Stomach (tissue), 9 donors: ENCODE data around the gene DNASE1L3. TPM values are rescaled to one million over a fixed set of nuclear protein-coding genes. Genes with fewer than 3 reads are reported as not detected.

Experiments
- DNase-seq, 2 donors: peaks; one replicate each; pipeline versions ENCODE4 v3.0.0 to v3.0.0-alpha.2; 2013 to 2019
- H3K27ac ChIP-seq, 5 donors: fragments of 200-600 bp in 4 of 5; sonication (generic) in 4 of 5; one replicate each; pipeline ENCODE4 v1.5.1; 2013 to 2019; ENCODE audit warnings: mild to moderate bottlenecking in 1 of 5, moderate library complexity in 1 of 5
- H3K27me3 ChIP-seq, 3 donors: fragments of 200-600 bp; sonication (generic); one replicate each; pipeline ENCODE4 v1.5.1; 2017 to 2019; ENCODE audit warnings: mixed run types in 1 of 3
- H3K36me3 ChIP-seq, 4 donors: fragments of 200-600 bp; sonication (generic); 1 replicate in 3 of 4; 2 replicates in 1 of 4; pipeline ENCODE4 v1.5.1; 2016 to 2019
- H3K4me1 ChIP-seq, 4 donors: fragments of 200-600 bp; sonication (generic); one replicate each; pipeline ENCODE4 v1.5.1; 2016 to 2019
- H3K4me3 ChIP-seq, 4 donors: fragments of 200-600 bp; sonication (generic) in 3 of 4; one replicate each; pipeline ENCODE4 v1.5.1; 2016 to 2019; ENCODE audit warnings: mild to moderate bottlenecking in 1 of 4
- H3K9me3 ChIP-seq, 4 donors: fragments of 200-600 bp; sonication (generic); one replicate each; pipeline ENCODE4 v1.5.1; 2016 to 2019
- EP300 ChIP-seq: sonication (generic); formaldehyde crosslinking; IDR thresholded peaks from one replicate; pipeline ENCODE4 v1.6.1; 2017; ENCODE audit warnings: antibody characterized with exemption
- POLR2A ChIP-seq, 4 donors: fragments of 450-650 bp; IDR thresholded peaks; one replicate each; pipeline ENCODE4 v1.6.1; 2016; ENCODE audit warnings: antibody characterized with exemption in 4 of 4, control low read depth in 2 of 4, mild to moderate bottlenecking in 1 of 4, moderate library complexity in 1 of 4
- POLR2AphosphoS5 ChIP-seq, 3 donors: sonication (generic); formaldehyde crosslinking; IDR thresholded peaks; one replicate each; pipeline ENCODE4 v1.6.1; 2016; ENCODE audit warnings: antibody characterized with exemption in 3 of 3
- WGBS, 5 donors: extraction: QIAGEN DNeasy Blood & Tissue Kit in 3 of 5; methylation state at CpG; one replicate each; pipeline versions ENCODE4 v1.1.5 to v1.1.7; 2013 to 2018; 5-methylcytosine and 5-hydroxymethylcytosine counted together
- intact Hi-C: fragments of 100-400 bp; cut with DNase I; formaldehyde crosslinking; loops from one replicate; pipeline ENCODE4 v1.15.1; 2023; ENCODE audit warnings: low total_unique reads
- polyA plus RNA-seq, 3 donors: library from polyadenylated mRNA; stranded (reverse); fragments of 200-250 nt; gene quantifications; one replicate each; pipeline ENCODE4 v1.2.3, GENCODE V29; 2013
- total RNA-seq, 5 donors: library from RNA; depleted of rRNA; stranded (reverse); fragments of >200 nt; gene quantifications; one replicate each; pipeline versions ENCODE4 v1.1.0 to v1.2.3, GENCODE V29; 2014 to 2016
- TF ChIP-seq, protein P1 (sequence below), 7 experiments: fragments of 450-650 bp in 4 of 7; fragments of 200-600 bp in 3 of 7; sonication (generic) in 3 of 7; IDR thresholded peaks; one replicate each; pipeline ENCODE4 v1.5.1; 2016 to 2019; ENCODE audit warnings: antibody characterized with exemption in 7 of 7, control low read depth in 2 of 7, mild to moderate bottlenecking in 1 of 7
- donor health status: healthy with polysubstance abuse.
- donor health status: Bipolar disorder and iron deficiency.
- donor health status: healthy.

DNASE1L3 gene
- total and polyA plus RNA-seq, 8 donors = 0.43 to 10.4 (median 3.1) TPM; not detected in 2

DNA sequence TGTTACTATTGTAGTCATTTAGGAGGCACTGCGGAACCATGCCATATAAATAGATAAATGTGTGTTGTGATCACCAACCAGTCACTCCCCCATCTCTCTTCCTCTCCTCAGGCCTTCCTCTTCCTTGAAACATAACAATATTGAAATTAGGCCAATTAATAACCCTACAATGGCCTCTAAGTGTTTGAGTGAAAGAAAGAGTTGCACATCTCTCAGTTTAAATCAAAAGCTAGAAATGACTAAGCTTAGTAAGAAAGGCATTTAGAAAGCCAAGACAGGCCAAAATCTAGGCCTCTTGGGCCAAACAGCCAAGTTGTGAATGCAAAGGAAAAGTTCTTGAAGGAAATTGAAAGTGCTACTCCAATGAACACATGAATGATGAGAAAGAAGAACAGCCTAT, 8.1 kb upstream of the DNASE1L3 start:
- 83 to 95% (median 93%) methylated on average over 1 of the region's 1 CpG for WGBS, 5 donors
- Histone ChIP-seq H3K27me3 (no peaks in the 10 kb centered on the region), H3K9me3 (no peaks in the 10 kb centered on the region), H3K36me3 (no peaks in the 10 kb centered on the region), H3K4me3 (no peak overlapping the region), H3K4me1 (peaks cover 9 to 27% (median 11%) of the 10 kb centered on the region in 4 donors), H3K27ac (no peak overlapping the region)
- DNase-seq = no peak
- intact Hi-C loops = no loop called here
- TF ChIP-seq EP300 (no peak), POLR2AphosphoS5 (IDR thresholded peaks at IDR 0.05) (no peak), POLR2A (IDR thresholded peaks at IDR 0.05) (no peak)
- TF ChIP-seq, protein P1, sequence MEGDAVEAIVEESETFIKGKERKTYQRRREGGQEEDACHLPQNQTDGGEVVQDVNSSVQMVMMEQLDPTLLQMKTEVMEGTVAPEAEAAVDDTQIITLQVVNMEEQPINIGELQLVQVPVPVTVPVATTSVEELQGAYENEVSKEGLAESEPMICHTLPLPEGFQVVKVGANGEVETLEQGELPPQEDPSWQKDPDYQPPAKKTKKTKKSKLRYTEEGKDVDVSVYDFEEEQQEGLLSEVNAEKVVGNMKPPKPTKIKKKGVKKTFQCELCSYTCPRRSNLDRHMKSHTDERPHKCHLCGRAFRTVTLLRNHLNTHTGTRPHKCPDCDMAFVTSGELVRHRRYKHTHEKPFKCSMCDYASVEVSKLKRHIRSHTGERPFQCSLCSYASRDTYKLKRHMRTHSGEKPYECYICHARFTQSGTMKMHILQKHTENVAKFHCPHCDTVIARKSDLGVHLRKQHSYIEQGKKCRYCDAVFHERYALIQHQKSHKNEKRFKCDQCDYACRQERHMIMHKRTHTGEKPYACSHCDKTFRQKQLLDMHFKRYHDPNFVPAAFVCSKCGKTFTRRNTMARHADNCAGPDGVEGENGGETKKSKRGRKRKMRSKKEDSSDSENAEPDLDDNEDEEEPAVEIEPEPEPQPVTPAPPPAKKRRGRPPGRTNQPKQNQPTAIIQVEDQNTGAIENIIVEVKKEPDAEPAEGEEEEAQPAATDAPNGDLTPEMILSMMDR (IDR thresholded peaks at IDR 0.05) = no peak

DNA sequence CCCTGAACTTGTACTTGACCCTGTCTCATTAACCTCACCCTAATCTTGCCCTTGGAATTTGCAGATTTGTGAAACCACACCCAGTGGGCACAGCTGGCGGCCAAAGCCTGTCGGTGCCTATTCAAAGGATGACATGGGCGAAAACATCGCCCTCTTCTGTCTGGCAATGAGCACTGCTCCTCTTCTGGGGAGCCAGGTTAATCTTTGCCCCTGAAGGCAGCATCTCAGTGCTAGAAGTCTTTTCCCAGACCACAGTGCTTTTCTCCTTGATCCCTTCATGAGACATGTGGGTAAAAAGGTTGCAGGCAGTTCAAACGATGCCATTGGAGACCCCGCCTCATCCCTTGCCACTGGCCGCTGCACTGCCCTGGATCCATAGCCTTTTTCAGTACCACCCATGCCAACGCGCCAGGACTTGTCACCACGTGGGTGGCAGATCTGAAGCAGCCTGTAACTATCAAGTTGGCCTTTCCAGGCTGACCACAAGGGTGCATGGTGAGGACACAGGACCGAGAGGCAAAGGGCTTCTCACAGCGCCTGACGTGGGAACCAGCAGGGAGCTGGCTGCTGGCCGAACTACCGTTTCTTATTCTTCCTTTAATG, 6.5 kb upstream of the DNASE1L3 start:
- H3K4me3 ChIP-seq = no peak overlapping the region
- peak in 1 of 3 donors; percentile 48 for TF ChIP-seq POLR2AphosphoS5 (IDR thresholded peaks at IDR 0.05)
- TF ChIP-seq EP300 = no peak
- TF ChIP-seq, protein P1 (IDR thresholded peaks at IDR 0.05) = peak in 5 of 7 experiments; percentile 52 to 78 (median 68)
- no peaks in the 10 kb centered on the region for H3K9me3 ChIP-seq
- intact Hi-C loops = no loop called here
- 11 to 19% (median 15%) methylated on average over 15 of the region's 15 CpGs for WGBS, 5 donors
- H3K4me1 ChIP-seq = peaks cover 9 to 23% (median 11%) of the 10 kb centered on the region in 4 donors
- peak; percentile 77 to 86 for DNase-seq
- H3K27ac ChIP-seq = peak overlapping the region in 3 of 5 donors; percentile 28 to 59 (median 49)
- no peaks in the 10 kb centered on the region for H3K36me3 ChIP-seq
- no peaks in the 10 kb centered on the region for H3K27me3 ChIP-seq

DNA sequence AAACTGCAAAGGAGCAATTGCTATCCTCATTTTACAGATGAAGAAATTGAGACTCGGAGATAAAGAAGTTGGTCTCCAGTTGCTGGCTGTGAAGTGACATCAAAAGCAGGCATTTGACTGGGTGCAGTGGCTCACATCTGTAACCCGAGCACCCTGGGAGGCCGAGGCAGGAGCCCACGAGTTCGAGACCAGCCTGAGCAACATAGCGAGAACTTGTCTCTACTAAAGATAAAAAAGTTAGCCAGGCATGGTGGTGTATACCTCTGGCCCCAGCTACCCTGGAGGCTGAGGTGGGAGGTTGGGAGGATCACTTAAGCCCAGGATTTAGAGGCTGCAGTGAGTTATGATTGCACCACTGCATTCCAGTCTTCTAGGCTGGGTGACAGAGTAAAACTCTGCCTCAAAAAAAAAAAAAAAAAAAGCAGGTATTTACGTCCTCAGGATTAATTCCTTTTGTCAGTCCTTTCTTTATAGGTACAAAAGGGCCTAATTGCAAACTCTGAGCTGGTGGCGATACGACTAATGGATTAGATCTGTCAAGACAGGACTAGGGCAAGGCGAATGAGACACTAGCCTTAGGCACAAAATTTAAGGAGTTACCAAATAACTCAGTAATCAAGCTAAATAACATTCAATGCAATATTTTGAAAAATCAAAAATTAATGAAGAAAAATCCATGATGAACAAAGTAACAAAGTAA, 5.9 kb upstream of the DNASE1L3 start:
- peaks cover 9 to 16% (median 11%) of the 10 kb centered on the region in 4 donors for H3K4me1 ChIP-seq
- intact Hi-C loops = no loop called here
- no peak overlapping the region for H3K4me3 ChIP-seq
- H3K27me3 ChIP-seq = no peaks in the 10 kb centered on the region
- peak overlapping the region in 1 of 5 donors; percentile 28 for H3K27ac ChIP-seq
- no peak for DNase-seq
- TF ChIP-seq POLR2A (IDR thresholded peaks at IDR 0.05) (no peak), EP300 (no peak), POLR2AphosphoS5 (IDR thresholded peaks at IDR 0.05) (no peak)
- TF ChIP-seq, protein P1 (IDR thresholded peaks at IDR 0.05) = no peak
- H3K9me3 ChIP-seq = no peaks in the 10 kb centered on the region
- H3K36me3 ChIP-seq = no peaks in the 10 kb centered on the region
- WGBS, 5 donors = 70 to 76% (median 75%) methylated on average over 10 of the region's 10 CpGs

DNA sequence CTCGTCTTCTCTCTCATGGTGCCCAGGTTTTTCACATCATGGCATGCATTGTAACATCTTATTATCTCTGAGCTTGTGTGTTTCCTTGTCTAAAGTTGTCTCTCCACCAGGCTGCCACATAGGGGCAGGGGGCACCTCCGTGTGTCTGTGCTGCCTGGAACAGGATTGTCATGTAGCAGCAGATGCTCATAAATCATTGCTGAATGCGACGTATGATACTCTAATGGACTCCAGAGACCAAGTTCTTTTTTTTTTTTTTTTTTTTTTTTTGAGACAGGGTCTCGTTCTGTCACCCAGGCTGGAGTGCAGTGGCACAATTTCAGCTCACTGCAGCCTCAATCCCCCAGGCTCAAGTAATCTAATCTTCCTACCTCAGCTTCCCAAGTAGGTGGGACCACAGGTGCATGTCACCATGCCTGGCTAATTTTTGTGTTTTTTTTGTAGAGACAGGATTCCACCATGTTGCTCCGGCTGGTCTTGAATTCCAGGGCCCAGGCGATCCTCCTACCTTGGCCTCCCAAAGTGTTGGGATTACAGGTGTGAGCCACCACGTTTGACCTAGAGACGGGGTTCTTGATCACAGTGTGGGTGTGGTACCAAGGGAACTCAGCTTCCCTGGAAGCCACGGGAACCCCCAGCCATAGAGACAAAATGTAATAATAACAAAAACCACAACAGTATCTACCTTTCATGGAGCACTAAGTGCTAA, 4.7 kb upstream of the DNASE1L3 start:
- Histone ChIP-seq H3K36me3 (no peaks in the 10 kb centered on the region), H3K4me3 (no peak overlapping the region), H3K4me1 (peaks cover 9 to 15% (median 11%) of the 10 kb centered on the region in 4 donors), H3K9me3 (no peaks in the 10 kb centered on the region), H3K27me3 (no peaks in the 10 kb centered on the region), H3K27ac (no peak overlapping the region)
- intact Hi-C loops = no loop called here
- 73 to 84% (median 83%) methylated on average over 10 of the region's 10 CpGs for WGBS, 5 donors
- DNase-seq = no peak
- TF ChIP-seq POLR2A (IDR thresholded peaks at IDR 0.05) (no peak), POLR2AphosphoS5 (IDR thresholded peaks at IDR 0.05) (no peak), EP300 (no peak)
- TF ChIP-seq, protein P1 (IDR thresholded peaks at IDR 0.05) = no peak
